Right lobe of liver (tissue), 4 donors: ENCODE measurements around the gene JDP2.

Experiments
- POLR2A ChIP-seq: fragments of 450-650 bp; IDR thresholded peaks from one replicate; pipeline ENCODE4 v1.6.1; 2017; ENCODE audit warnings: antibody characterized with exemption, mild to moderate bottlenecking
- TF ChIP-seq, protein P1 (sequence below), 4 donors: fragments of 200-600 bp in 3 of 4; fragments of 450-650 bp in 1 of 4; IDR thresholded peaks; one replicate each; pipeline versions ENCODE4 v1.5.1 to v1.8.0; 2016 to 2022; ENCODE audit warnings: antibody characterized with exemption in 4 of 4, mild to moderate bottlenecking in 2 of 4
- donor health status: DM: no; HTN: no; CAD: no.
- donor health status: DM: no; HTN: no; CAD: no.
- donor health status: DM: no; HTN: yes; CAD: no.

DNA sequence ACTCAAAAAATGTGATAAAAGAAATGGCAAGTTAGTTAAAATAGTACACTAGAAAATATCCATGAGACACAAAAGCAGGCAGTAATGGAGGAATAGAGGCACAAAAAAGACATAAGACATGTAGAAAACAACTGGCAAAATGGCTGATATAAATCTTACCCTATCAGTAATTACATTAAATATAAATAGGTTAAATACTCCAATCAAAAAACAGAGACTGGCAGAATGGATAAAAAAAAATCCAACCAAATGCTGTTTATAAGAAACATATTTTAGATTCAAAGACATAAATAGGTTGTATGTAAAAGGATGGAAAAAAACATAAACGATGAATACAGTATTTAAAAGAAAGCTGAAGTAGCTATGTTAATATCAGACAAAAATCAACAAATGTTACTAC is 79.1 kb downstream of the JDP2 start:
- no peak for TF ChIP-seq POLR2A
- TF ChIP-seq, protein P1, sequence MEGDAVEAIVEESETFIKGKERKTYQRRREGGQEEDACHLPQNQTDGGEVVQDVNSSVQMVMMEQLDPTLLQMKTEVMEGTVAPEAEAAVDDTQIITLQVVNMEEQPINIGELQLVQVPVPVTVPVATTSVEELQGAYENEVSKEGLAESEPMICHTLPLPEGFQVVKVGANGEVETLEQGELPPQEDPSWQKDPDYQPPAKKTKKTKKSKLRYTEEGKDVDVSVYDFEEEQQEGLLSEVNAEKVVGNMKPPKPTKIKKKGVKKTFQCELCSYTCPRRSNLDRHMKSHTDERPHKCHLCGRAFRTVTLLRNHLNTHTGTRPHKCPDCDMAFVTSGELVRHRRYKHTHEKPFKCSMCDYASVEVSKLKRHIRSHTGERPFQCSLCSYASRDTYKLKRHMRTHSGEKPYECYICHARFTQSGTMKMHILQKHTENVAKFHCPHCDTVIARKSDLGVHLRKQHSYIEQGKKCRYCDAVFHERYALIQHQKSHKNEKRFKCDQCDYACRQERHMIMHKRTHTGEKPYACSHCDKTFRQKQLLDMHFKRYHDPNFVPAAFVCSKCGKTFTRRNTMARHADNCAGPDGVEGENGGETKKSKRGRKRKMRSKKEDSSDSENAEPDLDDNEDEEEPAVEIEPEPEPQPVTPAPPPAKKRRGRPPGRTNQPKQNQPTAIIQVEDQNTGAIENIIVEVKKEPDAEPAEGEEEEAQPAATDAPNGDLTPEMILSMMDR (IDR thresholded peaks at IDR 0.05): no peak
